HG02870 (cell line): ENCODE data around the gene RAPH1.

ENCODE experiments used
- ATAC-seq: cut with Tn5 transposase; IDR thresholded peaks from one replicate; pipeline ENCODE4 v1.9.1; 2021; ENCODE audit warnings: mild to moderate bottlenecking, moderate library complexity; ENCODE audit not compliant: unreplicated experiment

RAPH1 gene

GRCh38 chr2:203535078-203535783 lies at the start of gene RAPH1:
RAPH1 (minus strand) TSS chr2:203535301; CDS start chr2:203495353, 39,948 bp downstream.
- peak; percentile 68 for ATAC-seq

GRCh38 chr2:203584784-203585183 lies 49.7 kb upstream of the RAPH1 start:
- ATAC-seq = no peak

GRCh38 chr2:203583701-203584100 lies 48.6 kb upstream of the RAPH1 start:
- no peak for ATAC-seq

- ATAC-seq = no peak
Measured at GRCh38 chr2:203583084-203583695, 48.1 kb upstream of the RAPH1 start.

GRCh38 chr2:203582468-203582867 lies 47.4 kb upstream of the RAPH1 start:
- no peak for ATAC-seq

- ATAC-seq = no peak
Measured at GRCh38 chr2:203580844-203581243, 45.7 kb upstream of the RAPH1 start.

- ATAC-seq = no peak
Measured at GRCh38 chr2:203579730-203580129, 44.6 kb upstream of the RAPH1 start.

- ATAC-seq = peak; percentile 97
Measured at GRCh38 chr2:203578759-203579643, 43.9 kb upstream of the RAPH1 start.

- ATAC-seq = no peak
Measured at GRCh38 chr2:203574824-203575223, 39.7 kb upstream of the RAPH1 start.

GRCh38 chr2:203572316-203572715 lies 37.2 kb upstream of the RAPH1 start:
- ATAC-seq = no peak

GRCh38 chr2:203569677-203570316 lies 34.7 kb upstream of the RAPH1 start:
- no peak for ATAC-seq

GRCh38 chr2:203567691-203568090 lies 32.6 kb upstream of the RAPH1 start:
- no peak for ATAC-seq

- ATAC-seq = no peak
Measured at GRCh38 chr2:203566161-203566560, 31.1 kb upstream of the RAPH1 start.

GRCh38 chr2:203565076-203565475 lies 30.0 kb upstream of the RAPH1 start:
- ATAC-seq = no peak

- no peak for ATAC-seq
Measured at GRCh38 chr2:203562268-203562667, 27.2 kb upstream of the RAPH1 start.

GRCh38 chr2:203559641-203560040 lies 24.5 kb upstream of the RAPH1 start:
- no peak for ATAC-seq

GRCh38 chr2:203553784-203554183 lies 18.7 kb upstream of the RAPH1 start:
- no peak for ATAC-seq

- ATAC-seq = no peak
Measured at GRCh38 chr2:203551778-203552177, 16.7 kb upstream of the RAPH1 start.

GRCh38 chr2:203550266-203550665 lies 15.2 kb upstream of the RAPH1 start:
- no peak for ATAC-seq

GRCh38 chr2:203549406-203549805 lies 14.3 kb upstream of the RAPH1 start:
- no peak for ATAC-seq

GRCh38 chr2:203548887-203549286 lies 13.8 kb upstream of the RAPH1 start:
- no peak for ATAC-seq
